Stimulated activated CD8-positive, alpha-beta memory T cell treated with anti-CD3 and anti-CD28 coated beads, Interleukin-12 subunit alpha, Interleukin-12 subunit beta, amount 100 ng/mL, for 24 hours (primary cell): ENCODE measurements around the gene LEF1.
A peak's percentile ranks its signal among the peaks of the same experiment; 100 is the strongest.
"Not testable (repeated sequence)": the region's sequence is repeated elsewhere in the genome, so short reads cannot be mapped to it uniquely, and the experiment has no call there.

Experiments used
- DNase-seq: peaks from one replicate; pipeline ENCODE4 v3.0.0-alpha.2; 2020; ENCODE audit errors: extremely low read depth

The LEF1 gene

GRCh38 chr4:108034565-108034964 lies 134.2 kb downstream of the LEF1 start:
- no peak for DNase-seq

GRCh38 chr4:108033348-108033747 lies 135.4 kb downstream of the LEF1 start:
- no peak for DNase-seq

- no peak for DNase-seq
Measured at GRCh38 chr4:108031427-108032083, 137.2 kb downstream of the LEF1 start.

DNA sequence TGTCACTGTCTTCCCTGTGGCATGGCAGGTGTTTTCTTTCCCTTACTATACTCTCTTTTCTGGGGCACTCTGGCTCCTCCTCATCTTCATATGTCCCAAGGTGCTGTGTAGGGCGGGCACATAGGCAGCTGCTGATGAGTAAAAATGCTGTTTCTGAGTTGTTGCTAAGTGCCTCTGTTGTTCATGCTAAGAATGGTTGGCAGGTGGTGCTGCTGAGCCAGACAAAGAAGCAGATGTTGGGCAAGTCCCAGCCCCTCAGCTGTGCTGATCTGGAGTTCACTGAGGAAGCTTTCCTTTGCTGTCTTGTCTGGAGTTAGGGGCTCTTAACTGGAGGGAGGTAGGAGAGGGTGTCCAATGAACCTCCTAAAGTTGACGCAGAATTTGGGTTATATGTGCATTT lies 138.4 kb downstream of the LEF1 start:
- peak; percentile 30 for DNase-seq

DNA sequence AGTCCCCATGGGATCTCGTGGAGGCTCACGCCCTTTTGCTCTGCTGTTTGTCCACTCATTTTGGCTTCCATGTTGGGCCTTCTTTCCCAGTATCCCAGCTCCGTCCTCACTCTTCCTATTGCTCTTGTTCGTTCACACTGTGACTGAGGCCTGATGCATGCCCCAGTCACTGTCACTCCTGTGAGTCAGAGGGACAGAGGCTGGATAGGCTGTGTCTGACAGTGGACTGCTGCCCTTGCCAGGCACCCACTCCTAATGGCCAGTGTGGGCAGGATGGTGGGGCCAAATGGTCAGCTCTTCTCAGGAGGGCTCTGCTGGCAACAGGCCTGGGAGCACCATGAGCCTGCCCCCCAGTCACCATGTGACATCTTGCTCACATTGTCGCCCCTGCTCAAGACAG lies 139.0 kb downstream of the LEF1 start:
- no peak for DNase-seq

DNA sequence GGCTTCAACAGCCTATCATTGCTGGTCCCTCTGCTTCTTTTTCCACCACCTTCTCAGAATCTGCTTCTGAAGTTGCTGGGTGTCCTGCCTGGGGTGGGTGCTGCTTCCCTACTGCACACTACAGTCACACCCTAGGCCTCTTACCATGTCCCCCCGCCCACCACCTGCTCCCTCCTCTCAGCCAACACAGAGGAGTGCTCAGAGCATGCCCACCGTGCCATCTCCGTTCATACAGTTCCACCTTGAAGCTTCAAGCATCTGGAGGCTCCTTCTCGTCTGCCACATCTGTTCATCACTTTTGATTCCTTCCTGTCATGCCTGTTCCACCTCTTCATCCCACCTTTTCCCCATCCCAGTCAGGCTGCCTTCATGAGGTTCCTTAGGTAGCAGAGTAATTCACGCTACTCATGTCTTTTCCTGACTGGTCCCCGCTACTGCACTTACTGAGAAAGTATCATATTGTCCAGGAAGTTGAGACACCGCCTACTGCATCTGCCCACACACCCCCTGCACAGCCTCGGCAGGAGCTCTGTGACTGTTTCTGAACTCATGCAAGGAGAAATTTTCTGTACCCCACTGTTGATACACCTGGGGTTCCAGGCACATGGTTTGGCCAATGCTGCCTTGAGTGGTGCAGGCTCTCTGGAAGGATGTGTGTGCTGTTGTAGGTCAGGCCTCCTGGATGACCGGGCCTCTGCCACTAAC lies 139.6 kb downstream of the LEF1 start:
- no peak for DNase-seq

DNA sequence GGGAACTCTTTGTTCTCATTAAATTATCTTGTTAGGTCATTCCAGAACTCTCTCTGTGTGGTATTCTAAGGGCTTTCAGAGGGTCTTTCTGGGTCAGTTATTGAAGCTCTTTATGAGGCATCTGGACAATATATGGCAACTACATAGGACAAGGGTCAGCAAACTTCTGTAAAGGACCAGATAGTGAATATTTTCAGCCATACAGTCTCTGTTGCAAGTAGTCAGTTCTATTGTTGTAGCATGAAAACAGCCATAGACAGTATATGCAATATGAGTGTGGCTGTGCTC lies 143.9 kb downstream of the LEF1 start:
- DNase-seq = no peak

DNA sequence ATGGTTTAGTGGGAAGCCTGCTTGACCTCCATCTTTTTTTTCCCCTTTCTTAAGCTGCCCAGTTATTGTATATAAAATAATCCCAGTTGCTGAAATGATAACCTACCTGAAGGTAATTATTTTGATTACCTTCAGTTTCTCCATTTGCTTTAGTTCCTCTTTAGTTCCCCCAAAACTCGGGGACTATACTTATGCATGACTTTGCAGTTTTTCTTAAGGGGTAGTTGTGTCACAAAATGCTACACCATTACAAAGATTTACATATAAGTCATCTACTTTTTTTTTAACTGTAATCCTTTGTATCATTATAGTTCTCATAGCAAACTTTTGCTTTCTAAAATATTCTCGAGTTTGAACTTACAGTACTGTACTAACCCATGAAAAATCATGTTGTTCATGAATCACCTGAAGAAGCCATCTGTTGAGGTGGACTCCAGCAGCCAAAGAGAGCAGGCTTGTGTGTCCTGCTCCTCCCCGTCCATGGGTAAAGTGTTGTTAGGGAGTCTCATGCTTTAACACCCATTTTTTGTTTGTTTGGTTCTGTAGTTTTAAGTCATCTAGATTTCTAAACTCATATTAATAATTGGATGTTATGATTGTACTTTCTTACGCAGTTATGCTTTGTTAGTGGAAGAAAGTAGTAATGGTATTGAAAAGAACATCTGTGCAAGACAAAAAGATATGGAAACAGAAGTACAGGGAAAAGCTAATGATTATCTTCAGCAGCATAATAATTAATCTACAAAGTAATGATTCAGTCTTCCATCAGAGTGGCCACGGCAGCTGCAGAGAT lies 144.5 kb downstream of the LEF1 start:
- no peak for DNase-seq

- DNase-seq = no peak
Measured at GRCh38 chr4:108018884-108019187, 149.9 kb downstream of the LEF1 start.

GRCh38 chr4:108018040-108018883 lies 150.5 kb downstream of the LEF1 start:
- peak; percentile 50 for DNase-seq

GRCh38 chr4:108013955-108014354 lies 154.8 kb downstream of the LEF1 start:
- DNase-seq = no peak

GRCh38 chr4:108013327-108013726 lies 155.4 kb downstream of the LEF1 start:
- no peak for DNase-seq

DNA sequence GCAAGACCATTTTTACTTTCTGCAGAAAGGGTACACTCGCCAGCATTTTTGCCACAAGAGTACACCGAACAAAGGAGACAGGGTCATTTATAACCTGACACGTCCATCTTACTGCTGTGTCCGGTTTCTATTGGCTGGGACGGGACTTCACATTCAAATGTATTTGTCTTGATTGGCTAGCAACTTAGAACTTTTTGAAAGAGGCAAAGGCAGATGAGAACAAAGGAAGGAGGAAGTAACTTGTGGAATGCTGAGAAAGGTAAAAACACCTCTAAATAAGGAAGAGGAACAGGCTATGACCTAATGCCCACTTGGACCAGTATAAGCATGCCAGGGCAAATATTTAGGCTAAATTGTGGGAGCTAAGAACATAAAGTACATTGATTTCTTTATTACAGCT lies 156.3 kb downstream of the LEF1 start:
- not testable (repeated sequence) for DNase-seq

- no peak for DNase-seq
Measured at GRCh38 chr4:108010167-108010566, 158.6 kb downstream of the LEF1 start.

GRCh38 chr4:108008721-108009120 lies 160.0 kb downstream of the LEF1 start:
- no peak for DNase-seq

GRCh38 chr4:108007984-108008383 lies 160.7 kb downstream of the LEF1 start:
- no peak for DNase-seq

DNA sequence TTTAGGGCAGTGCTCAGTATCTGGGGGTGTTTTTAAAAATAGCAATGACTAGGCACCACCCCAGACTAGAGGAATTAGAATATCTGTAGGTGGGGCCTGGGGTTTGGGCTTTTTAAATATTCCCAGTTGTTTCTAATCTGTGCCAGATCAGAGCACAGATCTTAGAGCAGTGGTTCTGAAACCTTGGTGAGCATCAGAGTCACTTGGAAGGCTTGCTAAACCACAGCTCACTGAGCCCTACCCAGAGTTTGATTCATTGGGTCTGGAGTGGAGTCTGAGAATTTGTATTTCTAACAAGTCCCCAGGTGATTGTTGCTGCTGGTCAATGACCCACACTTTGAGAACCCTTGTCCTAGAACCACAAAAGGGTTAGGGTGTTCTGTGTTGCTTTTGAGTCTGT lies 162.4 kb downstream of the LEF1 start:
- no peak for DNase-seq

GRCh38 chr4:108005807-108006206 lies 162.9 kb downstream of the LEF1 start:
- no peak for DNase-seq

GRCh38 chr4:108004646-108005045 lies 164.1 kb downstream of the LEF1 start:
- no peak for DNase-seq

DNA sequence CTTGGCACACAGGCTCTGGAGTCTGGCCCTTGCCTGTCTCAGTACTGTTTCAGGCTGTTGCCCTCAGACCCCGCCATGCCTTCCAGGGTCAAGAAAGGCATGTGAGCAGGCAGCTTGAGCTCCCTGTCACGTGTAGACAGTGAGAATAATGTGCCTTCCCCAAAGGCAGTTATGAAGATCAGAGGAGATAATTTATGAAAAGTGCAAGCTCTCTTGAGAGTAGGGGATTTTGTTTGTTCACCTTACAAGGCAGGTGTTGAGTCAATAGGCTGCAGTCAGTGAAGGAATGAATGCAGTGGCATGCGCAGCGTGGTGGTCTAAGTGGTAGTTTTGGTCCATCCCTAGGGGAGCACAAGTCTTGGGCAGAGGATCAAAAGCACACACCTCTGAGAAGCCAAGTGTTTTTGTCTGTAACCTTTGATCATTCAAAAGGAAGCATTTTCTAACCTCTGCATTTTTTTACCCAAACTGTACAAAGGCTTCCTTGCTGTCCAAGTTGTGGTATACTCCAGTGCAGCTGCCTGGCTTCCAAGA lies 164.7 kb downstream of the LEF1 start:
- DNase-seq = no peak

DNA sequence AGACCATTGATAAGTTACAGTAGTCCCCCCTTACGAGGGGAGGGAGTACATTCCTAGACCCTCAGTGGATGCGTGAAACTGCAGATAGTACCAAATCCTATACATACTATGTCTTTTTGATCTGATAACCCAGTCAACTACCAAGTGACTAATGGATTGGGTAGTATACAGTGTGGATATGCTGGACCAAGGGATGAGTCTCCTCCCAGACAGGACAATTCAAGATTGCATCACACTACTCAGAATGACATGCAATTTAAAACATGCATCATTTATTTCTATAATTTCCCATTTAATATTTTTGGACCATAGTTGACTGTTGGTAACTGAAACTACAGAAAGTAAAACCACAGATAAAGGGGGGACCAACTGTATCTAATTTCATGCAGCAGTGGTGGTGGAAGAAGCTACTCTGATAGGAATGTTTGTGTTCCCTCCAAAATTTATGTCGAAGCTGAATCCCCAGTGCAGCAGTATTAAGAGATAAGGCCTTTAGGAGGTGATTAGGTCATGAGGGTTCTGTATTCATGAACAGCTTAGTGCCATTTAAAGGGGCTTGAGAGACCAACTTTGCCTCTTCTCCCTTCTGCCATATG lies 167.1 kb downstream of the LEF1 start:
- DNase-seq = no peak
